ENCODE results near the gene LHX1.
A peak's percentile ranks its signal among the peaks of the same experiment; 100 is the strongest.

LHX1 gene

DNA sequence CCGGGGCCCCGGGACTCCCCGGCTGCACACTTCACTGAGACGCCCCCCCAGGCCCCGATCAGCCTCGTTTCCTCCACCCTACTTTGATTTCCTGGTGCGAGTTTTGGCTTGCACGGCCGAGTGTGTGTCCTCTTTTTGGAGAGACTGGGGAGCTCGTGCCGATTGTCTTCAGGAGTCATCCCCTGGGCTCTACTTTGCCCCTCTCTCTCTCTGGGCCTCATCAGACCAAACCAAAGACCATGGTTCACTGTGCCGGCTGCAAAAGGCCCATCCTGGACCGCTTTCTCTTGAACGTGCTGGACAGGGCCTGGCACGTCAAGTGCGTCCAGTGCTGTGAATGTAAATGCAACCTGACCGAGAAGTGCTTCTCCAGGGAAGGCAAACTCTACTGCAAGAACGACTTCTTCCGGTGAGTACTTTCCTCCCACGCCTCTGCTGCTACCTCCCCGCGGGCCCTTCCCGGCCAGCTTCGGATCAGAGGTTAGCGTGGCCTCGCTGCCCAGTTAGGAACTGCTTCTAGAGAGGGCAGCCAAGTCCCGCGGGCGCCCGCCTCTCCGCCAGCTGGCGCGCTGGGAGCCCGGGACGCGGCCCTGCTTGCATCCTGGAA, 787 bp downstream of the LHX1 start:
- DNase-seq (ENCODE audit: insufficient read length, low spot score) = no peak
- no peak for FAIRE-seq

DNA sequence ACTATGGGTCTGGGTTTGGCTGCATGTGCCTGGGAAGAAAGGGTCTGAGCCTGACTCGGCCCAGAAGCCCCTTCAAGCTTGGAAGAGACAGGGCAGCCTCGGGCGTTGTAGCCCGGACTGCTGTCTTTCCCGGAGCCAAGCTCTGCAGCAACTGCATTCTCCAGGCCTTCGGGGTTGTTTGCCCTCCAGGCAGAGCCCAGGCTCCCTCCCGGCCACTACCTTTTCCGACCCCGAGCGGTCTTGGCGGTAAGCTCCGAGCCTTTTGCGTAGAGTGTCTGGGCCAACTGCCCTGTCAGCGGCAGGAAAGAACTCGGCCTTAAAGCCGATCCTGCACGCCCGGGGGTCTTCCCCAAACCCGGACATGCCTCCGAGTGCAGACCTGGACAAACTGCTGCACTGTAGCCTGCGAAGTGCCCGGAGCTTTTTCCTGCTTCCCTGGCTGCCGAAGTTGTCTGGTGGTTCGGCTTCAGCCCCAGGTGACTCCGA, 1.3 kb downstream of the LHX1 start:
- FAIRE-seq (no peak), DNase-seq (ENCODE audit: insufficient read length, low spot score) (no peak)

DNA sequence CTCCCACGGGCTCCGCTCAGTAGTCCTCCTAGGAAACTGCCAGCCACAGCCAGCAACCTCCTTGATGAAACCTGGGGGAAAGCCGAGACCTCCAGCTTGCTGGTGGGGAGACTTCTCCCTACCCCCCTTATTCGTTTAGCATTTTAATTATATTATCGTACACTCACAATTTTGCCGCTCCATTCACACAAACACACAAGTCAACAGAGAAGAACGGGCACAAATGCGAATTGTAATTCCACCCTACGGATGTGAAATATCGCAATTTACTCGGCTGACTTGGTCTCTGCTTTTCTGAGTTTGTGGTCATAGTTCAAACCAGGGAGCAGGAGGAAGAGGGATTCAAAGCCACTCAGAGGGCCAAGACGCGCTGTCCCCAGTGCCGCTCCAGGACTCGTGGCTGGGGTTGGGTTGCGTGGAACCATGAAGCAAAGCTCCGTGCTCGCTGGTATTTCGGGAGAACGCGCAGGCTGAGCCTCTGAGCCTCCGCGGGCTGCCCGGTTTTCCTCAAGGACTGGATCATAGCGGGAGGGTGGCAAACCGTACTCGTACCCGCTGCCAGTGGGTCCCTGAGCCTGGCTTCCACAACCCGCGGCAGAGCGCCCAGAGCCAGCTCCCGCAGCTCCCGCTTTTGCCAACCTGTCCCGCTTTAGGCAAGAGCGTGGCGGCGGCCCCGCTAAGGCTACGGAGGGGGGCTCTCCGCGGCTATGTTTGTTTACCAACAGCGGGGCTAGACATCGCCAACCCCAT, 2.0 kb downstream of the LHX1 start:
- DNase-seq (ENCODE audit: insufficient read length, low spot score) (no peak), FAIRE-seq (no peak)

DNA sequence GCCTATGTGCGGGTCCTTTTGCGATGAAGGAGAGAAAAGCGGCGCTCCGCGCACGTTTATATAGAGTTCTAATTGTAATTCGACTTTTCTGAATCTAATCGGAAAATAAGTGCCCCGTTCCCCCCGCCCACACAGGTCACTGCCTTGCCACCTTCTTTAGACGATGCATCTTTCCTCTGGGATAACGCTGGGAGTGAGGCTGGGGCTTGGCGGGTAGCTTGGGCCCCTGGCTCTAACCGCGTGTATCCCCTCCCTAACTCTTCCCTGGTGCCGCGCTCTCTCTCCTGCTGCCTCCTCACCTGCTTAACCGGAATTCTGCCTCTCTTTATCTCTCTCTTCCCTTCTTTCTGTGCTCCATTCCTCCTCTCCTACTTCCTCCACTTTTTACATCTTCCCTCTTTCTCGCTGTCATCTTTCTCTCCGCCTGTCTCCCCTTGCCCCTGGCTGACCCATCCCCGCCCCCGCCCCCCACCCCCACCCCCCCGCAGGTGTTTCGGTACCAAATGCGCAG, 2.6 kb downstream of the LHX1 start:
- no peak for FAIRE-seq
- DNase-seq (ENCODE audit: insufficient read length, low spot score) = no peak

DNA sequence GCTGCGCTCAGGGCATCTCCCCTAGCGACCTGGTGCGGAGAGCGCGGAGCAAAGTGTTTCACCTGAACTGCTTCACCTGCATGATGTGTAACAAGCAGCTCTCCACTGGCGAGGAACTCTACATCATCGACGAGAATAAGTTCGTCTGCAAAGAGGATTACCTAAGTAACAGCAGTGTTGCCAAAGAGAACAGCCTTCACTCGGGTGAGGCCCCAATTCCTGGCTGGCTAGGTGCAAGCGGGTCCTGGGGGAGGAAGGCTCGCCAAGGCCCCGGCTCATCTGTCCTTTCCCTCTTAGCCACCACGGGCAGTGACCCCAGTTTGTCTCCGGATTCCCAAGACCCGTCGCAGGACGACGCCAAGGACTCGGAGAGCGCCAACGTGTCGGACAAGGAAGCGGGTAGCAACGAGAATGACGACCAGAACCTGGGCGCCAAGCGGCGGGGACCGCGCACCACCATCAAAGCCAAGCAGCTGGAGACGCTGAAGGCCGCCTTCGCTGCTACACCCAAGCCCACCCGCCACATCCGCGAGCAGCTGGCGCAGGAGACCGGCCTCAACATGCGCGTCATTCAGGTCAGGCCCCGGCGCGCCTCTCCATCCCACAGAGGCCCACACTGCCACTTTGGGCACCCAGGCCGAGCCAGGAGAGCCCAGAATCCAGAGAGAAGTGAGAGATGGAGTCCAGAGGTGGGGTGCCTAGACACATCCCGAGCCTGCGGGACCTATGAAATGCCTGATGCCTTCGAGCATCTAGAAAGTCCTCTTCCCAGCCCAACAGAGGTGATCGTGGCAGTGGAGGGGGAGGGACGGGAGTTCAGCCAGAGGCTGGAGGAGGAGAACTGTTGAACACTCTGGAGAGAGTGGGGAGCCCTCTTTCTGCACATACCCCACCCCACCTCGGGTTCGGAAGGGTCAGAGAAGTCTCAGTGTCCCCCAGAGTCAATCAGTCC, 3.3 kb downstream of the LHX1 start:
- FAIRE-seq = no peak

DNA sequence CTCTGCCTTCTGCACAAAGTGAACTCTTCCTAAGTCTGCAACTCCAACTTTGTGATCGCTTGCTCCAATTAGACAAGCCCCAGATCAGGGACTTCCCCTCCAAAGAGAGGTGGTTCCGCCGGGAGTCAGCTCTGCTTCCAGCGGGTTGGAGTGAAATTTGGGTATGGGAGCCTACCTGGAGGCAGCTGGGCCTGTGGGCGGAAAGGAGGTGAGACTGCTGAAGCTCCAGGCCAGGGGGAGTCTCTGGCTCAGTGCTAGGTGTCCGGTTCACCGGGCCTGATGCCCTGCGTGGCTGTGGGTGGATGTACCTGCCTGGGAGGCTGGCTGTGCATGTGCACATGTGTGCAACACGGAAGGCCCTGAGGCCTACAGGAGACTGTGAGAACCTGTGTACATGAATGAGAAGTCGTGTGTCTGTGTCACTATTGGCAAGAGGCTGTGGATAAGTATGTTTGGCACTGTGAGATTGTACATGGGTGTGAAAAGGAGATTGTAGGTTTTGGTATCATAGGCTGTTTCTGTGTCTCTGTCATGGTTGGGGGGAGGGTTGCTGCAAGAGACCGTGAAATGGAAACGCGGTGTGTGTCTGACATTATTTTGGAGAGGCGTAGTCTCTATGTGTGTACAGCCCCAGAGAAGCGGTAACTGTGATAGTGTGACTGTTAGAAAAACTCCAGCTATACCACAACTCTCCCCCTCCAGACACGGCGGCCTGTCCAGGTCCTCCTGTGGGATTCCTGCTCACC, 4.2 kb downstream of the LHX1 start:
- DNase-seq (ENCODE audit: insufficient read length, low spot score) = no peak
- FAIRE-seq = no peak

More for the DNA sequence above, 3.3 kb downstream of the LHX1 start:
- no peak for DNase-seq (ENCODE audit: insufficient read length, low spot score)

DNA sequence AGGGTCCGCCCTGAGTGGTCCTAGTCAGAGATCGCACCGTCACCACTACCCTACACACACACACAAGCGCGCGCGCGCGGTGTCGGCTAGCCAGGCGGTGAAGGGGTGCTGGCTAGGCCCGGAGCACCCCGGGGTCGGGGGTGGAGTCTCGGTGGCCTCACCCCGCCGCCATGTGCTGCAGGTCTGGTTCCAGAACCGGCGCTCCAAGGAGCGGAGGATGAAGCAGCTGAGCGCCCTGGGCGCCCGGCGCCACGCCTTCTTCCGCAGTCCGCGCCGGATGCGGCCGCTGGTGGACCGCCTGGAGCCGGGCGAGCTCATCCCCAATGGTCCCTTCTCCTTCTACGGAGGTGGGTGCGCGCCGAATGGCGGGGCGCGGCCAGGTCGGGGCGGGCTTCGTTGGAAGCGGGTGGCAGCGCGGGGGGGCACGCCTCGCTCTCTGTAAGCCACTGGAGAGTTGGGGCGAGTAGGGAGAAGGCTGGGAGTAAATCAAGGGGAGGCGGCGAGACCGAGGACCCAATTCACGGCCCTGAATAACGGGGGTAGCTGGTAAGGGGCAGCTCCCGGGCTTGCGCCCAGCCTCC, 4.8 kb downstream of the LHX1 start:
- FAIRE-seq = no peak
- no peak for DNase-seq (ENCODE audit: insufficient read length, low spot score)

DNA sequence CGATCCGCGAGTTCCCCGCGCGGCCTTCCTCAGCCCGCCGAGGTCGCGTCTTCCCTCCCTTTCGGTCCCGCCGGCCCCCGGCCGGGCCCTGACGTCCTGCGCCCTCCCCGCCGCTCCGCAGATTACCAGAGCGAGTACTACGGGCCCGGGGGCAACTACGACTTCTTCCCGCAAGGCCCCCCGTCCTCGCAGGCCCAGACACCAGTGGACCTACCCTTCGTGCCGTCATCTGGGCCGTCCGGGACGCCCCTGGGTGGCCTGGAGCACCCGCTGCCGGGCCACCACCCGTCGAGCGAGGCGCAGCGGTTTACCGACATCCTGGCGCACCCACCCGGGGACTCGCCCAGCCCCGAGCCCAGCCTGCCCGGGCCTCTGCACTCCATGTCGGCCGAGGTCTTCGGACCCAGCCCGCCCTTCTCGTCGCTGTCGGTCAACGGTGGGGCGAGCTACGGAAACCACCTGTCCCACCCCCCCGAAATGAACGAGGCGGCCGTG, 5.4 kb downstream of the LHX1 start:
- FAIRE-seq = no peak

DNA sequence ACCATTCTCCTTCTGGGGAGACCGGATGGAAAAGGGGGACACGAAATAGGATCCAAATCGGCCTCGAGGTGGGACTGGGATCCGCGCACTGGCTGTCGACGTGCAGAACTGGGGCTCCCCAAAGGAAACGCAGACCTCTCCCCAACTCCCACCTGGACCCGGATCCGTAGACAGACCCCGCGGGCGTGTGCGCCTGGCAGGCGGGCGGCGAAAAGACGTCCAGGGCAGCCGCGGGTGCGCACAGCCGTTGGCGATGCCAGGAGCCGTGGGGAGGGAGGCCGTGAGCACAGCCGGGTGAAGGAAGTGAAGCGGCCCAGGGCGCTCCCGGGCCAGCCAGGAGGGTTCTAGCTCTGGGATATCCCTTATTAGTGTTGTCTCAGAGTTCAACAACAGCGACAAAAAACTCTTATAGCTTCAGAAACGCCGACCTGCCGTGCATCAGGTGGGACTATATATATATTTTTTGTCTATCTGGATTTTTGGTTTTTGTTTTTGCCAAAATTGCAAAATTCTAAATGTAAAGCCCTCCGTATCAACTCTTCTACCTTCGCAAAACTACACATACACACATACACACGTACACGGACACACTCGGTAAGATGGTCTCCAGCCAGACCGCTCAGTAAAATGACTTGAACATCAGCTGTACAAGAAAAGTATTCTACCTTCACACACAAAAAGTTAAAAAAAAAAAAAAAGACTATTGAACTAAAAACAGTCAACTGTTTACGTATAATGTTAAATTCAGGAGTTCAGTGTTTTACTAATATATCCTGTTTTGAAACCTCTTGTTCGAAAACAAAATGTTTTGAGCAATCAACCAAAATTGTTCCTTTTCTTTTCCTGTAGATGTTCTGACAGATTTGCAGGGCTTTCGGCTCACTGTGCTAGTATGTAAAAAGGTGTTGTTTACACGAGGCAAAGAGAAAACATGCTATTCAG, 6.2 kb downstream of the LHX1 start:
- DNase-seq (ENCODE audit: insufficient read length, low spot score) (no peak), FAIRE-seq (no peak)

More for the DNA sequence above, 5.4 kb downstream of the LHX1 start:
- DNase-seq (ENCODE audit: insufficient read length, low spot score) = no peak

DNA sequence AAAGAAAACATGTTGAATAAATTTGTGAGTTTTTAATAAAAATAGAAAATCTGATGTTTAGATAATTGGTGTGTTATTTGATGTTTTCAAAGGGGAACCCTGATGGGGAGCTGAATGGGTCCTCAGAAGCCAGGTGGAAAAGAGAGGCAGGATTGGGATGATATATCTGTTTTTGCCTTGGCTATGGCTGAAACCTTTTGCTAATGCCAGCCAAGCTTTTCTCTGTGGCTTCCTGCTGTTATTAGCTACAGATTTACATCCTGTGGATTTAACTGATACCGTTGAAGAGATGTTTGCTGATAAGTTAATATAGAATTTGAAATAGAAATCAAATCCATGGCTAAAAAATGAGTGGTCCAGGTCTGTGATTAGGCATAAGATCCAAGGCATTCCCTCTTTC, 7.3 kb downstream of the LHX1 start:
- DNase-seq (ENCODE audit: insufficient read length, low spot score) (no peak), FAIRE-seq (no peak)

DNA sequence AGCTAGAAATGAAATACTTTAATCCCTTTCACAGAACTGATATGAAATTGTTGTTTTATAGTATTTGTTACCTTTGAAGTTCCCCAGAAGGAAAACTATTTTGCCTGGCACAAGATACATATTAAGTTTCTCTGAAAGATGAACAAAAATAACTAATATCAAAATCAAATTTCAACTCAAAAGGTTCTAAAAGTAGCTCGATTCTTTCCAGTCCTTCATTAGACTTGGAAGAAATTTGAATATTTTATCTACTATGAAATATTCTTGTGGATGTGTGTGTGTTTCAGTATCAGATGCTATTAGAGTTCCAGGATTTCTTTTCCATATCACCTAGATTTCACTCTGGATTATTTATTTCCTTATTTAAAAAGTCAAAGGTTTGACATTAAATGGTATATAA, 7.9 kb downstream of the LHX1 start:
- FAIRE-seq (no peak), DNase-seq (ENCODE audit: insufficient read length, low spot score) (no peak)

DNA sequence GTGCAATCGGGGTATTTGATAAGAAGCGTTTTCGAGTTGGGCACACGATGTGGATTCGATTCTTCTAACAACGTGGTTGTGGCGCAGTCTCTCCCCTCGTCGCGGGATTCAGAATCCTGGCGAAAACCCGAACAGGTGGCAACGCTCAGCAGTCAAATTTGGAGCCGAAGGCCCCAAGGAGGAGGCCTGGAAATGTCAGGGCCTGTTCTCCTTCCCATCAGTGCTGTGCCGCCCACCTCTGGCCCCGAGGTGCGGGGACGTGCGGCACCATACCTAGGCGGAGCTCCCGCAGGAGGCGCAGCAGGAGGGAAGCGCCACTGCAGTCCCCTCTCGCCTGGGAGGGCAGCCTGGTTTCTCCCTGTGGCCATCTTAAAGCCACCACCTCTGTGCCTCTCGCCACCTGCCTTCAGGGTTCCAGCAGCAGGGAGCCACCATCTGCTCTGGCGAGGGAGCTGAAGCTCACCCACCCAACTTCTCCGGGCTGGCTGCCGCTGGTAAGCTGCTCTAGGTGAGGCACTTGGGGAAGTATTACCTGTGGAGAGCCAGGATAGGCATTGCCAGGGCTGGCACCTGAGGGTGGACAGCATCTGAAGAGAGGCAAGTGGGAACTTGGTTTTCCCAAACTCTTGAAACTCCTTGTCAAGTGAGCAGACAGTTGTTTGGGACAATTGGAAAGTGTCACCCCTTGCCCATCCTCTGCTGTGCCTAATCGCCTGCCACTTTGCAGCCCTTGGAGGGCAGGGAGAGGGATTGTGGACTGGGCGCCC, 8.9 kb downstream of the LHX1 start:
- no peak for DNase-seq (ENCODE audit: insufficient read length, low spot score)
- FAIRE-seq = no peak

DNA sequence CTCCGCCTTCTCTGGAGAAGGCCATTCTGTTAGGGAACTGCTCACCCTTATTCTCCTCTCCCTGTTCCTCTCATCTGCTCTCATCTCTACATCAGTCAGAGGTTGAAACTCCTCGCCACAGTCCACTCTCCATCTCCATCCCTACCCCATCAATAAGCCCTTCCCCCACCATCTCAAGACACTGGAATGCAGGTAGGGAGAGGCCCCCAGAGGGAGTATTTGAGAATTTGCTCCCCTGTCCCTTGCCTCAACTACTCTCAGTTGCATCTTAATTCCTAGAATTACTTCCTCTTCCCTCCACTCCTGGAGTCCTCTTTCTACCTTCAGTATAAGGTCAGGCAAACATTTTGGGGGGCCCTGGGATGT, 9.4 kb downstream of the LHX1 start:
- no peak for FAIRE-seq
- DNase-seq (ENCODE audit: insufficient read length, low spot score) = no peak

DNA sequence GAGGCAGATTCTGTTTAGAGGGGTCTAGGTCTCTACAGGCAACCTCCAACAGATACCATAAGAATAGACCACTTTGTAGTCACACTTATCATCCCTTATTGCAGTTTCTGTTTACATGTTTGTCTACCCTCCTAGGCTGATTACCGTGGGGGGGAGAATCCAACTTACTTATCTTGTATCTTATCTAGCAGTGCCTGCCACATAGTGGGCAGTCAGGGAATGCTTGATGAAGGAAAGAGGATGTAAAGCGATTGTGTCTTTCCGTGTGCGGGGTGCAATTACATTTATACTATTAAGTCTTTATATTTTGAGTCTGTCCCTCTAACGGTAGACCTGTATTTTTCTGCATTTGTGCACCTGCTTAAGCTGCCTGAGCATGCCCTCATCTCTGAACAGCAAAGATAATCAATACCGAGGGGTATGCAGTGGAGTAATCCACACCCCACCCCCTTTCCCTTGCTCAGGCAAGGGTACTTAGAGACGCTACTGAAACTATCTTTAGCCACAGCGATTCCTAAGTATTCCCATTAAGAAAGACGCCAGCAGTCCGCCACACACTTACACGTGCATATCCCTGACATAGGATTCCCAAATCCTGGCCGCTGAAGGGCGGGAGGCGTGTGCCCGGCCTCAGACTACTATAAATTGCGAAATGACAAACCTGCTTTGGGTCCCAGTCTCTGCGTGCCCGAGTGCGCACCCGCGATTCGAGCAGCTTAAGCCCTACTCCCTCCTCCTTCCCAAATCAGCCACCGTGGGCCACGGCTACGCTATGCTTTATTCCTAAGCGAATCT, 10.8 kb downstream of the LHX1 start:
- FAIRE-seq (no peak), DNase-seq (ENCODE audit: insufficient read length, low spot score) (no peak)

DNA sequence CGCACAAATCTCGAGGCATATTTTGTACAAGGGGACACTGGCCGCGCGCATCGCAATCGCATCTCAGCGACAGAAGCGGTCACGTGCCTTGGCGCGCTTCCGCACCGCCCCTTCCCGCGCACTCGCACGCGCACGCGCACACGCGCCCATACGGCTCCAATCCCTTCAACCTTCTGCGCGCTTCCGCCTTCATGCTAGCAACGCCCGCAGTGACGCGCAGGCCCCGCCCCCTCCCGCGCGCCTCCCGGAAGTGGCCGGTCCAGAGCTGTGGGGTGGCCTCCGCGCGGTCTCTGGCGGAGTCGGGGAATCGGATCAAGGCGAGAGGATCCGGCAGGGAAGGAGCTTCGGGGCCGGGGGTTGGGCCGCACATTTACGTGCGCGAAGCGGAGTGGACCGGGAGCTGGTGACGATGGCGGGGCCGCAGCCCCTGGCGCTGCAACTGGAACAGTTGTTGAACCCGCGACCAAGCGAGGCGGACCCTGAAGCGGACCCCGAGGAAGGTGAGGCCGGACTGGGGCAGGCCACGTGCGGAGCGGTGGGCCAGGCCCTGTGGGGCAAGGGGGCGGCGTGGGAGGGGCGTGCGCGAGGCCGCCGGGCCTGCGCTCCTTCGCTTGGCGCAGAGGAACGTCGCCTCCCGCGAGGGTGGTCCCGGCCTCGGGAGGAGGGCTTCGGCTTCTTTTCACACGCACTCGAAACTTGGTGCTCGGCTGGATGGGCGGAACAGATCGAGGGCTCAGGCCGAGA, 11.6 kb downstream of the LHX1 start, which contains the start of gene AATF:
TSS of gene AATF (plus strand) at position 238 of the 744 bp plus-strand sequence. CDS start at position 410, 172 bp downstream.
- no peak for FAIRE-seq
- DNase-seq (ENCODE audit: insufficient read length, low spot score) = peak; percentile 98

DNA sequence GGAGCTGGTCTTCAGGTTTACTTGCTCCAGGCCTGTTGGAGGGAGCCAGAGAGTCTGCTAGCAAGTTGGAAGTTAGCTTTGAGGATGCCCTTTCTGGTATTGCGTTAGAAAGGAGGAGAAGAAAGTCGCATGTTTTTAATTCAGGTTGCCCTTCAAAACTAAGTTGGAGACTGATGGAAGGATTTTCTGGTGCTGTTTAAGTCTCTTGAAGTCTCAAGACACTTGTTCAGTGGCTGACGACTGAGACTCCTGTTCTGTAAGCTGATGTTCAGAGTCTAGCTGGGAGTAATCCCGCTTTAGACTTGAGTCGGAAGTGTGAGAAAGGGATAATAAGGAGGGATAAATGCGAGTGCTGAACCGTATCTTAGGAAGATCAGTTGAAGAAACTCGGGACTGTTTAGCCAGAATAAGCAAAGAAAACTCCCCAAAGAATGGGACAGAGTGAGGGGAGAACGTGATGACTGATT, 12.2 kb downstream of the LHX1 start:
- DNase-seq (ENCODE audit: insufficient read length, low spot score) (no peak), FAIRE-seq (no peak)
